Stomach (tissue), 4 donors: ENCODE results near the gene XG.

Experiments used
- POLR2A ChIP-seq, 4 donors: fragments of 450-650 bp; IDR thresholded peaks; one replicate each; pipeline ENCODE4 v1.6.1; 2016; ENCODE audit warnings: antibody characterized with exemption in 4 of 4, control low read depth in 2 of 4, mild to moderate bottlenecking in 1 of 4, moderate library complexity in 1 of 4
- POLR2AphosphoS5 ChIP-seq, 3 donors: sonication (generic); formaldehyde crosslinking; IDR thresholded peaks; one replicate each; pipeline ENCODE4 v1.6.1; 2016; ENCODE audit warnings: antibody characterized with exemption in 3 of 3
- TF ChIP-seq, protein P1 (sequence below), 7 experiments: fragments of 450-650 bp in 4 of 7; fragments of 200-600 bp in 3 of 7; sonication (generic) in 3 of 7; IDR thresholded peaks; one replicate each; pipeline ENCODE4 v1.5.1; 2016 to 2019; ENCODE audit warnings: antibody characterized with exemption in 7 of 7, control low read depth in 2 of 7, mild to moderate bottlenecking in 1 of 7

DNA sequence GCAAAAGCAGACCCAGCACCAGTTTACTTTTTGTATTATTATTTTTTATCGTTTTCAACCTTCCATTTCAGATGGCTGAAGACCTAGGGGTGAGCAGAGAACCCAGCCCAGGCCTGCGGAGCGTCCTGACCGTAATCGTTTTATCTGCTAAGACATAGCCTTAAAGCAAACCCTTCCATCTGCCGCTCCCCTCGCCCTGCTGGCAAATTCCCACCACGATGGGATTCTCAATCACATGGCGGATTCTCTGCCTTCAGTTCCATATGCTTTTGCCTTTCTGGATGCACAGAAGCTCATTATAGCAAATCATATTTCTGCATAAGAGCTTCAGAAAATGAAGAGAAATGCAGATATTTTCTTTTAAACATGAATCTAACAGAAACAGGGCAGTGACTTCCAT, 18.6 kb upstream of the XG start:
- no peak for TF ChIP-seq POLR2A (IDR thresholded peaks at IDR 0.05)
- no peak for TF ChIP-seq POLR2AphosphoS5 (IDR thresholded peaks at IDR 0.05)
- TF ChIP-seq, protein P1, sequence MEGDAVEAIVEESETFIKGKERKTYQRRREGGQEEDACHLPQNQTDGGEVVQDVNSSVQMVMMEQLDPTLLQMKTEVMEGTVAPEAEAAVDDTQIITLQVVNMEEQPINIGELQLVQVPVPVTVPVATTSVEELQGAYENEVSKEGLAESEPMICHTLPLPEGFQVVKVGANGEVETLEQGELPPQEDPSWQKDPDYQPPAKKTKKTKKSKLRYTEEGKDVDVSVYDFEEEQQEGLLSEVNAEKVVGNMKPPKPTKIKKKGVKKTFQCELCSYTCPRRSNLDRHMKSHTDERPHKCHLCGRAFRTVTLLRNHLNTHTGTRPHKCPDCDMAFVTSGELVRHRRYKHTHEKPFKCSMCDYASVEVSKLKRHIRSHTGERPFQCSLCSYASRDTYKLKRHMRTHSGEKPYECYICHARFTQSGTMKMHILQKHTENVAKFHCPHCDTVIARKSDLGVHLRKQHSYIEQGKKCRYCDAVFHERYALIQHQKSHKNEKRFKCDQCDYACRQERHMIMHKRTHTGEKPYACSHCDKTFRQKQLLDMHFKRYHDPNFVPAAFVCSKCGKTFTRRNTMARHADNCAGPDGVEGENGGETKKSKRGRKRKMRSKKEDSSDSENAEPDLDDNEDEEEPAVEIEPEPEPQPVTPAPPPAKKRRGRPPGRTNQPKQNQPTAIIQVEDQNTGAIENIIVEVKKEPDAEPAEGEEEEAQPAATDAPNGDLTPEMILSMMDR (IDR thresholded peaks at IDR 0.05), result no peak
